Kidney (tissue), 14 donors: Measurements from ENCODE around the gene SPECC1. TPM values are rescaled to one million over a fixed set of nuclear protein-coding genes. Genes with fewer than 3 reads are reported as not detected.

ENCODE experiments used
- DNase-seq, 5 donors: peaks; one replicate each; pipeline ENCODE4 v3.0.0-alpha.2; 2013 to 2020
- FAIRE-seq: peaks from 2 replicates; lab custom pipeline; 2012; peaks lifted over from hg19 to GRCh38; lab: Jason Lieb, UNC
- H3K27ac ChIP-seq, 2 donors: one replicate each; pipeline ENCODE4 v1.7.0; 2013; ENCODE audit warnings: low read depth in 2 of 2, low read length in 2 of 2, inconsistent platforms in 1 of 2
- H3K27me3 ChIP-seq: one replicate; pipeline ENCODE4 v1.7.1; 2013; ENCODE audit warnings: low read length, inconsistent platforms; ENCODE audit not compliant: control insufficient read depth, insufficient read depth
- H3K36me3 ChIP-seq, 3 donors: one replicate each; pipeline versions ENCODE4 v1.7.0 to v1.7.1; 2013; ENCODE audit warnings: low read length in 3 of 3, control low read depth in 1 of 3, inconsistent platforms in 1 of 3; ENCODE audit not compliant: insufficient read depth in 3 of 3, control insufficient read depth in 2 of 3
- H3K4me1 ChIP-seq, 3 donors: one replicate each; pipeline versions ENCODE4 v1.7.0 to v1.7.1; 2013; ENCODE audit warnings: low read length in 3 of 3, inconsistent platforms in 1 of 3, low read depth in 1 of 3; ENCODE audit not compliant: control insufficient read depth in 2 of 3, insufficient read depth in 2 of 3
- H3K4me3 ChIP-seq, 3 donors: one replicate each; pipeline versions ENCODE4 v1.7.0 to v1.8.1; 2013; ENCODE audit warnings: low read length in 3 of 3, control low read depth in 1 of 3, inconsistent platforms in 1 of 3
- H3K9ac ChIP-seq, 3 donors: one replicate each; pipeline versions ENCODE4 v1.7.0 to v1.7.1; 2013; ENCODE audit warnings: low read length in 3 of 3, control low read depth in 1 of 3, inconsistent platforms in 1 of 3
- H3K9me3 ChIP-seq, 3 donors: one replicate each; pipeline versions ENCODE4 v1.7.0 to v1.7.1; 2013; ENCODE audit warnings: low read length in 3 of 3, control low read depth in 1 of 3, inconsistent platforms in 1 of 3; ENCODE audit not compliant: control insufficient read depth in 2 of 3, insufficient read depth in 1 of 3
- intact Hi-C: fragments of 100-400 bp; cut with DNase I; formaldehyde crosslinking; loops from one replicate; pipeline ENCODE4 v1.11.1; 2022
- polyA plus RNA-seq: library from polyadenylated mRNA; stranded (reverse); fragments of 350-450 nt; fragmentation: Illumina TruSeq; extraction: RNeasy Lipid Tissue Mini Kit (QIAGEN cat#74804); gene quantifications from one replicate; pipeline ENCODE4 v1.2.3, GENCODE V29; 2014; ENCODE audit warnings: low read depth, low replicate concordance; ENCODE audit not compliant: insufficient read depth
- total RNA-seq: library from RNA; stranded (reverse); fragmentation: NEBNext Ultra II Directional; extraction: Animal tissue kit (Norgen Biotek cat#: 25700); gene quantifications from one replicate; pipeline ENCODE4 v1.2.1, GENCODE V29; 2021
- TF ChIP-seq, protein P1 (sequence below): IDR thresholded peaks from 3 replicates; pipeline ENCODE4 v1.5.1; 2012; ENCODE audit warnings: mild to moderate bottlenecking, moderate library complexity, borderline replicate concordance; ENCODE audit not compliant: insufficient read depth; ENCODE audit errors: extremely low read depth
- donor health status: control.
- donor health status: control.
- donor health status: control.
- donor health status: control.
- donor health status: control.
- donor health status: DM: yes; HTN: yes; CAD: no.
- donor health status: Normal renal cell carcinoma (clear cell type).

SPECC1 gene
- total and polyA plus RNA-seq, 2 donors from 2014 or later, result 7.6 to 29.1 TPM

DNA sequence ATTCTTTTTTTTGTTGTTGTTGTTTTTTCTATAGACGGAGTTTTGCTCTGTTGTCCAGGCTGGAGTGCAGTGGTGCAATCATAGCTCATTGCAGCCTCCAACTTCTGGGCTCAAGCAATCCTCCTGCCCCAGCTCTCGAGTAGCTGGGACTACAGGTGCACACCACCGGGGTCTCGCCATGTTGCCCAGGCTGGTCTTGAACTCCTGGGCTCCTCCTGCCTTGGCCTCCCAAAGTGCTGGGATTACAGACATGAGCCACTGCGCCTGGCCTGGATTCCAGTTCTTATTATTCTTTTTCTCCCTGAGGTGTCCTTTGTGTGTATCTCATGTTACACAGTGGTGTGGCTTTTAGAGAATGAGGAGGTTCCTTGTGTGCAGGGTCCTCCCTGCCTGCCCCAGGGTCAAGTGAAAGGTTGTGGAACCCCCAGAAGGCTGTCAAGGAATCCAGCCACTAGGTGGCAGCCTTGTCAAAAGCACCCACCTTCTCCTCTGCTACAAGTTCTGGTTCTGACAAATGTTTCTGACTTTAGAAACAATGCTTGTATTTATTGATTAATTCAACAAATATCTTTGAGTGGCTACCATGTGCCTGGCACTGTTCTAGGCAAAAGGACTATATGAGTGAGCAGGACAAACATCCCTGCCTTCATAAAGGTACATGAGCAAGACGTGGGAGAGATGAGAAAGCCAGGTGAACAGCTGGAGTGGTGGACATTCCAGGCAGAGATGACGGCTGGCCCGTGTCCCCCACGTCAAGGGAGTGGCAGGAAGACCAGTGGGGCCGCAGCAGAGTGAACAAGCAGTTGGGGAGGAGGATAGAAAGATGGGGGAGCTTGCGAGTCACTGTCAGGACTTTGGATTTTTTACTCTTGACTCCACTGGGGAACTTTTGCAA, 112.4 kb downstream of the SPECC1 start:
- peak in 3 of 5 donors; percentile 55 to 69 (median 58) for DNase-seq
- no peaks in the 10 kb centered on the region for H3K9me3 ChIP-seq
- TF ChIP-seq, protein P1, sequence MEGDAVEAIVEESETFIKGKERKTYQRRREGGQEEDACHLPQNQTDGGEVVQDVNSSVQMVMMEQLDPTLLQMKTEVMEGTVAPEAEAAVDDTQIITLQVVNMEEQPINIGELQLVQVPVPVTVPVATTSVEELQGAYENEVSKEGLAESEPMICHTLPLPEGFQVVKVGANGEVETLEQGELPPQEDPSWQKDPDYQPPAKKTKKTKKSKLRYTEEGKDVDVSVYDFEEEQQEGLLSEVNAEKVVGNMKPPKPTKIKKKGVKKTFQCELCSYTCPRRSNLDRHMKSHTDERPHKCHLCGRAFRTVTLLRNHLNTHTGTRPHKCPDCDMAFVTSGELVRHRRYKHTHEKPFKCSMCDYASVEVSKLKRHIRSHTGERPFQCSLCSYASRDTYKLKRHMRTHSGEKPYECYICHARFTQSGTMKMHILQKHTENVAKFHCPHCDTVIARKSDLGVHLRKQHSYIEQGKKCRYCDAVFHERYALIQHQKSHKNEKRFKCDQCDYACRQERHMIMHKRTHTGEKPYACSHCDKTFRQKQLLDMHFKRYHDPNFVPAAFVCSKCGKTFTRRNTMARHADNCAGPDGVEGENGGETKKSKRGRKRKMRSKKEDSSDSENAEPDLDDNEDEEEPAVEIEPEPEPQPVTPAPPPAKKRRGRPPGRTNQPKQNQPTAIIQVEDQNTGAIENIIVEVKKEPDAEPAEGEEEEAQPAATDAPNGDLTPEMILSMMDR, result peak; percentile 76
- no peak overlapping the region for H3K4me3 ChIP-seq
- no peaks in the 10 kb centered on the region for H3K4me1 ChIP-seq
- no peak for FAIRE-seq
- H3K9ac ChIP-seq, result no peak overlapping the region
- H3K27me3 ChIP-seq, result no peaks in the 10 kb centered on the region
- intact Hi-C loops, result loop anchor here (10.0 kb wide), 1 partner anchor 193 kb away; no protein-coding TSS in a partner anchor
- no peaks in the 10 kb centered on the region for H3K36me3 ChIP-seq
- no peak overlapping the region for H3K27ac ChIP-seq

DNA sequence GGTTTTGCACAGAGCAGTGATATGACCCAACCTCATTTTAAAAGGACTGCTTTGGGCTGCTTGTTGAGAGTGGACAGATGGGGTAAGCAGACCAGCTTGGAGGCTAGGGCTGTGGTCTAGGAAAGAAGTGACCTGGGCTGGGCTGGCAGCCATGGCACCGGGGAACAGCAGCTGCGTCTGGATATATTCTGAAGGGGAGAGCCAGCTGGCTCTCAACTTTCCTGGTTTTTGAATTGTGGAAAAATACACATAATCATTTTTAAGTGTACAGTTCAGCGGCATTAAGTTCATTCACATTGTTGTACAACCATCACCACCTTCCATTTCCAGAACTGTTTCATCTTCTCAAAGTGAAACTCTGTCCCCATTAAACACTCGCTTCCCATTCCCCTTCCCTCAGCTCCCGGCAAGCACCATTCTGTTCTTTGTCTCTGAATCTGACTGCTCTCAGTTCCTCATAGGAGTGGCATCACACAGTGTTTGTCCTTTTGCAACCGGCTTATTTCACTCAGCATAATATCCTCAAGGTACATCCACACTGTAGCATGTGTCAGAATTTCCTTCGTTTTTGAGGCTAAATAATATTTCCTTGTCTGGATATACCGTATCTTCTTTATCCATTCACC, 113.2 kb downstream of the SPECC1 start:
- TF ChIP-seq, protein P1, result no peak
- H3K36me3 ChIP-seq, result no peaks in the 10 kb centered on the region
- no peaks in the 10 kb centered on the region for H3K9me3 ChIP-seq
- no peak for DNase-seq
- FAIRE-seq, result no peak
- H3K9ac ChIP-seq, result no peak overlapping the region
- H3K27ac ChIP-seq, result no peak overlapping the region
- no peaks in the 10 kb centered on the region for H3K27me3 ChIP-seq
- no peak overlapping the region for H3K4me3 ChIP-seq
- H3K4me1 ChIP-seq, result no peaks in the 10 kb centered on the region
- intact Hi-C loops, result loop anchor here (10.0 kb wide), 1 partner anchor 192 kb away; no protein-coding TSS in a partner anchor

DNA sequence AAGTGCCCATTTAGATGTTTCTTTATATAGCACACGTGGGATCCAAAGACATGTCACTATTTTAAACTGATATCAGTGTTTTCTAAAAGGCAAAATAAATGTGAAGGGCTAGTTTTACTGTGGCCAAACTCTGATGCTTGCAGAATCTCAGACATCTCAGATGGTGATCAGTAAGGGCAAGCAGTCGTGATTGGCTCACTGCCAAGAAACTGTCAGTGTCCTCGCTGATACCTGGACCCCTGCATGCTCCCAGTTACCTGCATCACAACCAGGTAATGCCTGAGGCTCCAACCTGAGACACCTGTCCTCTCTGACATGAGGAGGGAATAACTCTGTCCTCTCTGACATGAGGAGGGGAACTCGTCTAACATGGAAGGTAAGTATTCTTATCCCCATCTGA, 114.0 kb downstream of the SPECC1 start:
- Histone ChIP-seq H3K27ac (no peak overlapping the region), H3K36me3 (no peaks in the 10 kb centered on the region), H3K9ac (no peak overlapping the region), H3K4me1 (no peaks in the 10 kb centered on the region), H3K27me3 (no peaks in the 10 kb centered on the region), H3K9me3 (no peaks in the 10 kb centered on the region), H3K4me3 (no peak overlapping the region)
- no peak for DNase-seq
- no peak for FAIRE-seq
- TF ChIP-seq, protein P1, result no peak
- intact Hi-C loops, result loop anchor here (10.0 kb wide), 1 partner anchor 192 kb away; no protein-coding TSS in a partner anchor
